Caco-2 (cell line): ENCODE data around the gene OOSP4A. TPM values are rescaled to one million over a fixed set of nuclear protein-coding genes. Genes with fewer than 3 reads are reported as not detected.

Source experiments
- BruUV-seq: library from RNA; stranded (reverse); fragments of 400-500 nt; replicated peaks from 2 replicates; lab custom pipeline; 2021; lab: Mats Ljungman, UMichigan
- CTCF ChIA-PET: fragments of 300-600 bp; sonication (Branson Sonifier 250); formaldehyde crosslinking; loops from one replicate; lab custom pipeline; 2022; ENCODE audit warnings: antibody characterized with exemption; lab: Charles Lee
- POLR2A ChIA-PET: fragments of 300-600 bp; sonication (Branson Sonifier 250); formaldehyde crosslinking; loops from one replicate; lab custom pipeline; 2022; ENCODE audit warnings: antibody characterized with exemption; lab: Charles Lee
- DNase-seq, 2 experiments: peaks; one replicate each; pipeline versions ENCODE4 v3.0.0 to v3.0.0-alpha.2; 2020 to 2022
- H3K27me3 ChIP-seq: replicated peaks from 2 replicates; pipeline ENCODE4 v1.6.0; 2011; ENCODE audit warnings: low read length; ENCODE audit not compliant: control insufficient read depth, insufficient read depth
- H3K36me3 ChIP-seq: 2 replicates; pipeline ENCODE4 v1.5.1; 2011; ENCODE audit warnings: low read length; ENCODE audit not compliant: control insufficient read depth, insufficient read depth
- H3K4me1 ChIP-seq: fragments of 250-450 bp; sonication (Bioruptor Pico); 2 replicates; pipeline ENCODE4 v1.5.1; 2020; ENCODE audit warnings: mild to moderate bottlenecking
- H3K4me3 ChIP-seq: 2 replicates; pipeline ENCODE4 v1.5.1; 2011; ENCODE audit warnings: low read depth, mild to moderate bottlenecking, control low read depth, low read length
- H3K9me3 ChIP-seq: fragments of 250-450 bp; sonication (Bioruptor Pico); 2 replicates; pipeline ENCODE4 v1.5.1; 2020; ENCODE audit warnings: mild to moderate bottlenecking, moderate library complexity
- H3K27ac Mint-ChIP-seq: one replicate; pipeline ENCODE4 v1.8.0; 2022; ENCODE audit warnings: mixed read lengths; ENCODE audit not compliant: unreplicated experiment
- H3K27me3 Mint-ChIP-seq: one replicate; pipeline ENCODE4 v1.8.0; 2022; ENCODE audit warnings: mixed read lengths; ENCODE audit not compliant: insufficient read depth, unreplicated experiment
- H3K36me3 Mint-ChIP-seq: one replicate; pipeline ENCODE4 v1.8.0; 2022; ENCODE audit warnings: mild to moderate bottlenecking, mixed read lengths; ENCODE audit not compliant: insufficient read depth, unreplicated experiment
- H3K4me1 Mint-ChIP-seq: one replicate; pipeline ENCODE4 v1.8.0; 2022; ENCODE audit warnings: low read depth, mixed read lengths; ENCODE audit not compliant: unreplicated experiment
- H3K4me3 Mint-ChIP-seq: one replicate; pipeline ENCODE4 v1.8.0; 2022; ENCODE audit warnings: mild to moderate bottlenecking, moderate library complexity, mixed read lengths; ENCODE audit not compliant: unreplicated experiment
- H3K9me3 Mint-ChIP-seq: one replicate; pipeline ENCODE4 v1.8.0; 2022; ENCODE audit warnings: mixed read lengths; ENCODE audit not compliant: unreplicated experiment
- intact Hi-C: fragments of 100-400 bp; cut with micrococcal nuclease; formaldehyde crosslinking; loops from one replicate; pipeline ENCODE4 v1.10.0; 2022; ENCODE audit not compliant: unreplicated experiment
- total RNA-seq: library from RNA; stranded (reverse); gene quantifications from 2 replicates; pipeline ENCODE4 v1.2.3, GENCODE V29; 2022
- TF ChIP-seq, protein P1 (sequence below), 2 experiments: fragments of 200-600 bp in 1 of 2; IDR thresholded peaks; 1 replicate in 1 of 2; 2 replicates in 1 of 2; pipeline versions ENCODE4 v1.5.1 to v1.8.0; 2011 to 2022; ENCODE audit warnings: antibody characterized with exemption in 1 of 2, control low read depth in 1 of 2, inconsistent platforms in 1 of 2, low read depth in 1 of 2, low read length in 1 of 2, mild to moderate bottlenecking in 1 of 2, moderate library complexity in 1 of 2; ENCODE audit not compliant: insufficient read depth in 1 of 2, severe bottlenecking in 1 of 2, unreplicated experiment in 1 of 2

Gene OOSP4A
- total RNA-seq, 1 experiment from 2014 or later = not detected

DNA sequence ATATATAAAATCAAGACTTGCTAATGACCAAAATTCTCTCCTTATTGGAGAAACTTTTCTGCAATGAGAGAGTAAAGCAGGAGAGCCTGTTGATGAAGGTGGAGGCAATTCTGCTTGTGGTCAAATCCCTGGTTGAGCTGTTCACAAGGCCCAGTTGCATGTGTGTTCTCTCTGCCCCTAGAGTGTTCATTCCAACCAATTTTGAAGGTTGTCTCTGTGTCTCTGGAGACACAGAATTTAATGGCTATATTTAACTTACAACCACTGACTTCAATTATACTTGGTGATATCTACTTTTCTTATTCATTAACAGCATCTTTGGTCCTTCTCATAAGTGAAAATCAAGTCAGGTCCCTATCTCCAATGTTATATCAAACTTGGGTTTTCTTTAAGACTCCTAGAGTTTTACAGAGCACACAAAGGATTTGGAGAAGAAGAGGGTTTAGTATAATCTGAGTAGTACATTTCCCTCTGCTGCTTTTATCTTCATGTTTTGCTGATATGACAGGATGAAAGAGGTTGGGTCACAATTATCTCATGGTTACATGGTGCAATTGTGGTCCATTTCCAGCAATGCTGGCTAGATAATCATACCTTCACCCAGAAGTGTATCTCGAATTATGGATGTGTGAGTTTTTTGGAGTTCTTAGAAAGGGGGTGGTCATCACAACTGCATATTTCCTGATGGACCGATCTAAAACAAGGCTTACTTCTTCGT lies 4.0 kb downstream of the OOSP4A start:
- BruUV-seq = no TSS peak
- Mint-ChIP-seq H3K4me3 (no peak overlapping the region), H3K9me3 (no peaks in the 10 kb centered on the region), H3K4me1 (no peaks in the 10 kb centered on the region), H3K36me3 (no peaks in the 10 kb centered on the region), H3K27ac (no peak overlapping the region), H3K27me3 (no peaks in the 10 kb centered on the region)
- Histone ChIP-seq H3K4me3 (no peak overlapping the region), H3K27me3 (no peaks in the 10 kb centered on the region), H3K9me3 (peaks cover 2% of the 10 kb centered on the region; the same call in 1 of the 2 replicates), H3K36me3 (no peaks in the 10 kb centered on the region), H3K4me1 (no peaks in the 10 kb centered on the region)
- ChIA-PET CTCF (no interaction called here), POLR2A (no interaction called here)
- no peak for DNase-seq
- TF ChIP-seq, protein P1, sequence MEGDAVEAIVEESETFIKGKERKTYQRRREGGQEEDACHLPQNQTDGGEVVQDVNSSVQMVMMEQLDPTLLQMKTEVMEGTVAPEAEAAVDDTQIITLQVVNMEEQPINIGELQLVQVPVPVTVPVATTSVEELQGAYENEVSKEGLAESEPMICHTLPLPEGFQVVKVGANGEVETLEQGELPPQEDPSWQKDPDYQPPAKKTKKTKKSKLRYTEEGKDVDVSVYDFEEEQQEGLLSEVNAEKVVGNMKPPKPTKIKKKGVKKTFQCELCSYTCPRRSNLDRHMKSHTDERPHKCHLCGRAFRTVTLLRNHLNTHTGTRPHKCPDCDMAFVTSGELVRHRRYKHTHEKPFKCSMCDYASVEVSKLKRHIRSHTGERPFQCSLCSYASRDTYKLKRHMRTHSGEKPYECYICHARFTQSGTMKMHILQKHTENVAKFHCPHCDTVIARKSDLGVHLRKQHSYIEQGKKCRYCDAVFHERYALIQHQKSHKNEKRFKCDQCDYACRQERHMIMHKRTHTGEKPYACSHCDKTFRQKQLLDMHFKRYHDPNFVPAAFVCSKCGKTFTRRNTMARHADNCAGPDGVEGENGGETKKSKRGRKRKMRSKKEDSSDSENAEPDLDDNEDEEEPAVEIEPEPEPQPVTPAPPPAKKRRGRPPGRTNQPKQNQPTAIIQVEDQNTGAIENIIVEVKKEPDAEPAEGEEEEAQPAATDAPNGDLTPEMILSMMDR (IDR thresholded peaks at IDR 0.05; ENCODE audit: insufficient read depth in 1 of 2, low read depth in 1 of 2, low read length in 1 of 2, severe bottlenecking in 1 of 2, unreplicated experiment in 1 of 2) = no peak
- intact Hi-C loops = loop anchor here (10.0 kb wide), 1 partner anchor 167 kb away; no protein-coding TSS in a partner anchor

- Mint-ChIP-seq H3K4me3 (no peak overlapping the region), H3K9me3 (no peaks in the 10 kb centered on the region), H3K36me3 (no peaks in the 10 kb centered on the region), H3K4me1 (no peaks in the 10 kb centered on the region), H3K27me3 (no peaks in the 10 kb centered on the region), H3K27ac (no peak overlapping the region)
- no peaks in the 10 kb centered on the region for H3K27me3 ChIP-seq
- no peak overlapping the region for H3K4me3 ChIP-seq
- ChIA-PET POLR2A (no interaction called here), CTCF (no interaction called here)
- intact Hi-C loops = loop anchor here (10.0 kb wide), 1 partner anchor 166 kb away; no protein-coding TSS in a partner anchor
- H3K4me1 ChIP-seq = no peaks in the 10 kb centered on the region
- TF ChIP-seq, protein P1 (IDR thresholded peaks at IDR 0.05; ENCODE audit: insufficient read depth in 1 of 2, low read depth in 1 of 2, low read length in 1 of 2, severe bottlenecking in 1 of 2, unreplicated experiment in 1 of 2) = no peak
- DNase-seq = no peak
- H3K36me3 ChIP-seq = no peaks in the 10 kb centered on the region
- no TSS peak for BruUV-seq
- H3K9me3 ChIP-seq = no peaks in the 10 kb centered on the region
Measured at GRCh38 chr11:59968395-59968783, 4.6 kb downstream of the OOSP4A start.

- Histone ChIP-seq H3K9me3 (no peaks in the 10 kb centered on the region), H3K4me1 (no peaks in the 10 kb centered on the region), H3K27me3 (no peaks in the 10 kb centered on the region), H3K4me3 (no peak overlapping the region), H3K36me3 (no peaks in the 10 kb centered on the region)
- no peaks in the 10 kb centered on the region for H3K36me3 Mint-ChIP-seq
- H3K9me3 Mint-ChIP-seq = no peaks in the 10 kb centered on the region
- H3K4me3 Mint-ChIP-seq = no peak overlapping the region
- ChIA-PET POLR2A (no interaction called here), CTCF (no interaction called here)
- H3K27ac Mint-ChIP-seq = no peak overlapping the region
- no peaks in the 10 kb centered on the region for H3K4me1 Mint-ChIP-seq
- intact Hi-C loops = no loop called here
- TF ChIP-seq, protein P1 (IDR thresholded peaks at IDR 0.05; ENCODE audit: insufficient read depth in 1 of 2, low read depth in 1 of 2, low read length in 1 of 2, severe bottlenecking in 1 of 2, unreplicated experiment in 1 of 2) = no peak
- no peaks in the 10 kb centered on the region for H3K27me3 Mint-ChIP-seq
- DNase-seq = no peak
- BruUV-seq = no TSS peak
Measured at GRCh38 chr11:59973097-59973496, 9.3 kb downstream of the OOSP4A start.
